ENCODE data around the gene UBN2.

Gene UBN2

DNA sequence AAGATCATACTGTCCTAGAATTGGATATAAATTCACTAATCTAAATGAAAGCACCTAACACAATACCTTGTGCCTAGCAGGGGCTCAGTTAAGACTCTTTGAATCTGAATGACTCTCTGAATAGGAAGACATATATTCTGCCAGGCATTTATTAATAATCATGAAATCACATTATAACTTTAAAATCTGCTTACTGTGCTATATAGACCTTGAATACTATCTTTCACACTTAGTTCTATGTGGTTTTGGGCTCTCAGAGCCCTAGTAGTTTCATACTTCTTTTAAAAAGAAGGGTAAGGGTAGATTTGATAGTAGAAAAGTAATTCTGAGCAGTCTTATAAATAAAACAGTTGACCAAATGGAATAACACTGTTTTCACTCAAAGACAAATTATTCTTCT is 10.2 kb downstream of the UBN2 start:
- Histone ChIP-seq H2BK120ac (ENCODE audit: low read depth, low read length) (no peak overlapping the region), H2BK5ac (ENCODE audit: low read depth, low read length, poor library complexity, severe bottlenecking) (no peak overlapping the region), H3K79me1 (replicated peaks; ENCODE audit: low read length, poor library complexity, severe bottlenecking) (peaks cover 20% of the 10 kb centered on the region), H4K91ac (ENCODE audit: low read length) (no peak overlapping the region), H3K27me3 (ENCODE audit: control insufficient read depth in 1 of 2, insufficient read depth in 1 of 2, low read length in 2 of 2) (no peaks in the 10 kb centered on the region), H3K23ac (ENCODE audit: low read length in 2 of 2) (no peak overlapping the region), H3K18ac (ENCODE audit: low read depth in 1 of 2, low read length in 2 of 2) (no peak overlapping the region), H3K27ac (ENCODE audit: low read length, poor library complexity, severe bottlenecking) (no peak overlapping the region), H2AK5ac (ENCODE audit: low read length, severe bottlenecking) (no peak overlapping the region), H3K4me1 (ENCODE audit: control insufficient read depth, insufficient read depth, low read depth, low read length) (no peaks in the 10 kb centered on the region), H3K9ac (ENCODE audit: low read length) (no peak overlapping the region), H3K36me3 (ENCODE audit: control insufficient read depth in 1 of 2, insufficient read depth in 2 of 2, low read depth in 1 of 2, low read length in 2 of 2) (peaks cover 0 to 71% of the 10 kb centered on the region in 2 experiments), H2BK12ac (ENCODE audit: low read length in 2 of 2) (no peak overlapping the region), H3K4ac (ENCODE audit: low read depth in 1 of 2, low read length in 2 of 2) (no peak overlapping the region), H4K8ac (ENCODE audit: low read length) (no peak overlapping the region), H3K9me3 (ENCODE audit: control insufficient read depth, low read length) (no peaks in the 10 kb centered on the region), H3K14ac (ENCODE audit: low read length in 2 of 2) (no peak overlapping the region), H2AFZ (ENCODE audit: low read depth, low read length) (no peak overlapping the region), H3K4me2 (ENCODE audit: low read length, poor library complexity, severe bottlenecking) (no peak overlapping the region), H3K4me3 (ENCODE audit: insufficient read depth in 1 of 2, low read depth in 1 of 2, low read length in 2 of 2) (no peak overlapping the region), H2BK15ac (ENCODE audit: low read depth, poor library complexity, severe bottlenecking) (no peak overlapping the region)
- DNase-seq = no peak

DNA sequence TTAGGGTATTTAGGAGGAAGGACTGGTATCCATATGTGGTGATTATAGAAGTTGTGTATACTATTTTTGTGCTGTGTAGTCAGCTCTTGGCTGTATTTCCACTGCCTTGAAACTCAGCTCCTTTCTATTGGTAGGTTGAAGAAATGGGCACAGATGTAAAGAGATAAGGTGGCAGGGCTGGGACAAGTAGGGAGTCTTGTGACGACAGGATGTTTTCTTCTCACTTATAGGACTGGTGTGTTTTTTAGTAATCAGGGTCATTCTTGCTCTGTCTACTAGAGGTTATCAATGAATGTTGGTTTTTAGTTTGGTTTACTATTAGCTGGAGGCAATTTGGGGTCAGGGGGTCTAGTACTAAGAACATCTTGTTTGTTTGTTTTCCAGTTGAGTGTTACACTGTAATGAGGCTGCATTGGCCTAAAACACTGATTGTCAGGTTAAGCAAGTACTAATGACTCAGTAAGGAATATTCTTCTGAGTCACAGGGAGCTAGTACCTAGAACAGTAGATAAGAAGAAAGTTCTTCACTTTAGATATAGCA is 11.8 kb downstream of the UBN2 start:
- H3K23ac ChIP-seq (ENCODE audit: low read length in 2 of 2) = no peak overlapping the region
- no peak overlapping the region for H3K14ac ChIP-seq (ENCODE audit: low read length in 2 of 2)
- DNase-seq = peak; percentile 60
- no peak overlapping the region for H2BK15ac ChIP-seq (ENCODE audit: low read depth, poor library complexity, severe bottlenecking)
- peaks cover 16% of the 10 kb centered on the region for H3K79me1 ChIP-seq (replicated peaks; ENCODE audit: low read length, poor library complexity, severe bottlenecking)
- 60% methylated on average over 1 of the region's 1 CpG for WGBS
- no peak overlapping the region for H3K4ac ChIP-seq (ENCODE audit: low read depth in 1 of 2, low read length in 2 of 2)
- no peak overlapping the region for H2BK12ac ChIP-seq (ENCODE audit: low read length in 2 of 2)
- H3K9me3 ChIP-seq (ENCODE audit: control insufficient read depth, low read length) = no peaks in the 10 kb centered on the region
- H3K18ac ChIP-seq (ENCODE audit: low read depth in 1 of 2, low read length in 2 of 2) = no peak overlapping the region
- no peak overlapping the region for H3K27ac ChIP-seq (ENCODE audit: low read length, poor library complexity, severe bottlenecking)
- no peak overlapping the region for H2BK5ac ChIP-seq (ENCODE audit: low read depth, low read length, poor library complexity, severe bottlenecking)
- H3K9ac ChIP-seq (ENCODE audit: low read length) = no peak overlapping the region
- no peaks in the 10 kb centered on the region for H3K4me1 ChIP-seq (ENCODE audit: control insufficient read depth, insufficient read depth, low read depth, low read length)
- no peaks in the 10 kb centered on the region for H3K27me3 ChIP-seq (ENCODE audit: control insufficient read depth in 1 of 2, insufficient read depth in 1 of 2, low read length in 2 of 2)
- no peak overlapping the region for H2AFZ ChIP-seq (ENCODE audit: low read depth, low read length)
- no peak overlapping the region for H3K4me3 ChIP-seq (ENCODE audit: insufficient read depth in 1 of 2, low read depth in 1 of 2, low read length in 2 of 2)
- no peak overlapping the region for H2BK120ac ChIP-seq (ENCODE audit: low read depth, low read length)
- H4K91ac ChIP-seq (ENCODE audit: low read length) = no peak overlapping the region
- H2AK5ac ChIP-seq (ENCODE audit: low read length, severe bottlenecking) = no peak overlapping the region
- no peak overlapping the region for H3K4me2 ChIP-seq (ENCODE audit: low read length, poor library complexity, severe bottlenecking)
- no peak overlapping the region for H4K8ac ChIP-seq (ENCODE audit: low read length)
- peaks cover 0 to 68% of the 10 kb centered on the region in 2 experiments for H3K36me3 ChIP-seq (ENCODE audit: control insufficient read depth in 1 of 2, insufficient read depth in 2 of 2, low read depth in 1 of 2, low read length in 2 of 2)

DNA sequence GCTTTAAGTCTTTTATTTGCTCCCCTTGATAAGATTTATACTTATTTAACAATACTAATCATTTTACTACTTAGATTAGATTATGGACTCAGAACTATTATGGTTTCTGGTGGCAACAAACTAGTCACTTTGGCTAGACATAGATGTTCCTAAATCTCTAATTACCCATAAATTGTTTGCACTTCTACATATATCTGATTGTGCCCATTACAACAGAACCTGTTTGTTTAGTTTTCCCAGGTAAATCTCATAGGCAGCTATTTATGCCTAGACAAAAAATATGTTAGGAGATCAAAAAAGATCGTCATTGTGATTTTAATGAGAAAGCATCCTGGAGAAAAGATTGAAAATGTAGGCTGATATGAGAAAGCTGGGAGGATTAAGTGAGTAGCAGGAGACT is 14.4 kb downstream of the UBN2 start:
- H2BK12ac ChIP-seq (ENCODE audit: low read length in 2 of 2) = no peak overlapping the region
- H3K27ac ChIP-seq (ENCODE audit: low read length, poor library complexity, severe bottlenecking) = no peak overlapping the region
- H2AK5ac ChIP-seq (ENCODE audit: low read length, severe bottlenecking) = no peak overlapping the region
- no peaks in the 10 kb centered on the region for H3K4me1 ChIP-seq (ENCODE audit: control insufficient read depth, insufficient read depth, low read depth, low read length)
- H2BK15ac ChIP-seq (ENCODE audit: low read depth, poor library complexity, severe bottlenecking) = no peak overlapping the region
- no peaks in the 10 kb centered on the region for H3K9me3 ChIP-seq (ENCODE audit: control insufficient read depth, low read length)
- no peaks in the 10 kb centered on the region for H3K27me3 ChIP-seq (ENCODE audit: control insufficient read depth in 1 of 2, insufficient read depth in 1 of 2, low read length in 2 of 2)
- no peak overlapping the region for H4K91ac ChIP-seq (ENCODE audit: low read length)
- no peak overlapping the region for H3K18ac ChIP-seq (ENCODE audit: low read depth in 1 of 2, low read length in 2 of 2)
- no peak overlapping the region for H3K4me3 ChIP-seq (ENCODE audit: insufficient read depth in 1 of 2, low read depth in 1 of 2, low read length in 2 of 2)
- no peak overlapping the region for H4K8ac ChIP-seq (ENCODE audit: low read length)
- no peak overlapping the region for H2AFZ ChIP-seq (ENCODE audit: low read depth, low read length)
- H3K9ac ChIP-seq (ENCODE audit: low read length) = no peak overlapping the region
- no peak overlapping the region for H2BK5ac ChIP-seq (ENCODE audit: low read depth, low read length, poor library complexity, severe bottlenecking)
- H3K4ac ChIP-seq (ENCODE audit: low read depth in 1 of 2, low read length in 2 of 2) = no peak overlapping the region
- no peak overlapping the region for H3K23ac ChIP-seq (ENCODE audit: low read length in 2 of 2)
- no peak overlapping the region for H2BK120ac ChIP-seq (ENCODE audit: low read depth, low read length)
- H3K4me2 ChIP-seq (ENCODE audit: low read length, poor library complexity, severe bottlenecking) = no peak overlapping the region
- H3K36me3 ChIP-seq (ENCODE audit: control insufficient read depth in 1 of 2, insufficient read depth in 2 of 2, low read depth in 1 of 2, low read length in 2 of 2) = peaks cover 9 to 70% of the 10 kb centered on the region in 2 experiments
- no peak overlapping the region for H3K14ac ChIP-seq (ENCODE audit: low read length in 2 of 2)
- WGBS = 98% methylated on average over 1 of the region's 1 CpG
- peaks cover 22% of the 10 kb centered on the region for H3K79me1 ChIP-seq (replicated peaks; ENCODE audit: low read length, poor library complexity, severe bottlenecking)
- DNase-seq = no peak

DNA sequence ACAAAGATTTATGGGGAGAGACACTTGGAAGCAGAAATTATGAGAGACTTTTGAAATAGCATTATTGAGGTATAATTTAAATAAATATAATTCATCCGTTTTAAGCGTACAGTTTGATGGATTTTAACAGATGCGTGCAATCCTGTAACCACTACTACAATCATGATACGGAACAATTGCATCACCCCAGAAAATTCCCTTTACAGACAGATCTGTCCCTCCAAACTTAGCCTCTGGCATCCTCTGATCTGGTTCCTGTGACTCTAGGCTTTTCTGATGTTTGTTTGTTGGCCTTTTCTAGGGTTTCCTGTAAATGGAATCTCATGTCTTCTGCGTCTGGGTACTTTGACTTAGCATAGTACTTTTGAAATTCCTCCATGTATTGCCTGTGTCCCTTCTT is 15.5 kb downstream of the UBN2 start:
- H3K9me3 ChIP-seq (ENCODE audit: control insufficient read depth, low read length) = no peaks in the 10 kb centered on the region
- H3K4me3 ChIP-seq (ENCODE audit: insufficient read depth in 1 of 2, low read depth in 1 of 2, low read length in 2 of 2) = no peak overlapping the region
- H3K23ac ChIP-seq (ENCODE audit: low read length in 2 of 2) = no peak overlapping the region
- WGBS = 98% methylated on average over 5 of the region's 5 CpGs
- H3K79me1 ChIP-seq (replicated peaks; ENCODE audit: low read length, poor library complexity, severe bottlenecking) = peaks cover 21% of the 10 kb centered on the region
- no peak overlapping the region for H3K27ac ChIP-seq (ENCODE audit: low read length, poor library complexity, severe bottlenecking)
- H3K14ac ChIP-seq (ENCODE audit: low read length in 2 of 2) = no peak overlapping the region
- no peak overlapping the region for H2AK5ac ChIP-seq (ENCODE audit: low read length, severe bottlenecking)
- peaks cover 12 to 68% of the 10 kb centered on the region in 2 experiments for H3K36me3 ChIP-seq (ENCODE audit: control insufficient read depth in 1 of 2, insufficient read depth in 2 of 2, low read depth in 1 of 2, low read length in 2 of 2)
- H3K9ac ChIP-seq (ENCODE audit: low read length) = peak overlapping the region; percentile 37
- H2BK12ac ChIP-seq (ENCODE audit: low read length in 2 of 2) = no peak overlapping the region
- H2BK120ac ChIP-seq (ENCODE audit: low read depth, low read length) = no peak overlapping the region
- H2BK5ac ChIP-seq (ENCODE audit: low read depth, low read length, poor library complexity, severe bottlenecking) = no peak overlapping the region
- H2AFZ ChIP-seq (ENCODE audit: low read depth, low read length) = no peak overlapping the region
- no peaks in the 10 kb centered on the region for H3K27me3 ChIP-seq (ENCODE audit: control insufficient read depth in 1 of 2, insufficient read depth in 1 of 2, low read length in 2 of 2)
- H2BK15ac ChIP-seq (ENCODE audit: low read depth, poor library complexity, severe bottlenecking) = no peak overlapping the region
- H3K18ac ChIP-seq (ENCODE audit: low read depth in 1 of 2, low read length in 2 of 2) = no peak overlapping the region
- no peak overlapping the region for H4K8ac ChIP-seq (ENCODE audit: low read length)
- no peak overlapping the region for H3K4me2 ChIP-seq (ENCODE audit: low read length, poor library complexity, severe bottlenecking)
- no peaks in the 10 kb centered on the region for H3K4me1 ChIP-seq (ENCODE audit: control insufficient read depth, insufficient read depth, low read depth, low read length)
- H4K91ac ChIP-seq (ENCODE audit: low read length) = no peak overlapping the region
- H3K4ac ChIP-seq (ENCODE audit: low read depth in 1 of 2, low read length in 2 of 2) = no peak overlapping the region
- no peak for DNase-seq
